AG08395 (cell line): ENCODE results near the gene ALB.

Experiments used
- DNase-seq: peaks from one replicate; pipeline ENCODE4 v3.0.0; 2012; ENCODE audit warnings: mixed read lengths, low spot score

Gene ALB

GRCh38 chr4:73451981-73452747 lies 48.1 kb downstream of the ALB start:
- no peak for DNase-seq

GRCh38 chr4:73452953-73453700 lies 49.0 kb downstream of the ALB start:
- no peak for DNase-seq

GRCh38 chr4:73453701-73454005 lies 49.6 kb downstream of the ALB start:
- no peak for DNase-seq

- DNase-seq: no peak
Measured at GRCh38 chr4:73454920-73455319, 50.8 kb downstream of the ALB start.

GRCh38 chr4:73456177-73457022 lies 52.3 kb downstream of the ALB start:
- DNase-seq: no peak

GRCh38 chr4:73458184-73459047 lies 54.3 kb downstream of the ALB start:
- DNase-seq: no peak

- DNase-seq: no peak
Measured at GRCh38 chr4:73459048-73459421, 54.9 kb downstream of the ALB start.

GRCh38 chr4:73460913-73461522 lies 56.9 kb downstream of the ALB start:
- DNase-seq: no peak

GRCh38 chr4:73468170-73468569 lies 64.1 kb downstream of the ALB start:
- DNase-seq: no peak

GRCh38 chr4:73470728-73471127 lies 66.6 kb downstream of the ALB start:
- no peak for DNase-seq
